ENCODE measurements around the gene PPP2R2C.

DNA sequence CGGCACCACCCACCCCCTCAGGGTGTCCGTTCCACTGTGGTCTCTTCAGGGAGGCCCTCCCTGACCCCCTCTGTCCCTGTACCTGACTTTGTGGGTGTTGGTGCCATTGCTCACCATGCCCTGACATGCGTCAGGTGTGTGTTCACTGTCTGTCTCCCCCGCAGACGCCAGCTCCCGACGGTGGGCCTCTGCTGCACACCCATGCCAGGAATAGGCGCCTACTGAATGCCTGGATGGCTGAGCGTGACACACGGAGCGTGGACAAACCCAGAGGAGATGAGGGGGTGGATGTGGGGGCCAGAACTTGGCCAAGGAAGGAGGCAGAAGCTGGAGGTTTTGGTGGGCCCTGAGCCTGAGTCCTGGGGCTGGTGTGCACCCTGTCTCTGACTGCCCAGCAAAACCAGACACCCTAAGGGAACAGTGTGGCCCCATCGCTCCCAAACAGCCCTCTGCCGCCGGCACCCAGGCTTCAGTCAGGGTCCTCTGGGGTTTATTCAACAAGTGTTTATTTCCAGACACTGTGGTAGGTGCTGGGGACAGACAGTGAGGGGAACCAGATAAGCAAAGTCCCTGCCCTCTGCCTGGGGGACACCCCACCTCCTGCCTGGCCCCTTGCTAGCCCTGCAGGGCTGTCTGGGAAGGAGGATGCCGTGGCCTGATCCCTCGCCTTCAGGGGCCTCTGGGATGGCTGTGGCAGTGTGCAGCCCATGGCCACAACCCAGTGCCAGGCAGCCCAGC lies 125.9 kb downstream of the PPP2R2C start:
- no peak for TF ChIP-seq CBFB (CRISPR knock-in tag; IDR thresholded peaks at IDR 0.05)
- TF ChIP-seq SIRT6 (IDR thresholded peaks at IDR 0.05; ENCODE audit: low read depth, low read length), result no peak
- TF ChIP-seq NFATC3 (IDR thresholded peaks at IDR 0.05), result no peak
